SK-N-SH (cell line): ENCODE results near the gene SART1. TPM values are rescaled to one million over a fixed set of nuclear protein-coding genes. Genes with fewer than 3 reads are reported as not detected.

ENCODE experiments used
- CTCF ChIA-PET: fragments of 300-600, 350-600 bp; formaldehyde crosslinking; extraction: SDS; loops from one replicate; lab custom pipeline; 2021; lab: Yijun Ruan, JAX
- POLR2A ChIA-PET: fragments of 350-600 bp; sonication (Branson Sonifier 250); formaldehyde crosslinking; extraction: SDS; loops from one replicate; lab custom pipeline; 2020; ENCODE audit warnings: antibody characterized with exemption, inconsistent platforms; lab: Yijun Ruan, JAX
- DNase-seq: peaks from one replicate; pipeline ENCODE4 v3.0.0; 2012
- H2AFZ ChIP-seq: fragments of 200-600 bp; sonication (generic); 2 replicates; pipeline ENCODE4 v1.8.1; 2016; ENCODE audit warnings: antibody characterized with exemption, mild to moderate bottlenecking, low read depth
- H3F3A ChIP-seq: fragments of 200-600 bp; sonication (generic); replicated peaks from 2 replicates; pipeline ENCODE3; 2016; ENCODE audit warnings: antibody characterized with exemption, mild to moderate bottlenecking; ENCODE audit not compliant: insufficient read depth
- H3K27ac ChIP-seq, 2 experiments: fragments of 200-500 bp in 1 of 2; fragments of 200-600 bp in 1 of 2; sonication (Bioruptor generic) in 1 of 2; sonication (generic), shearing (Covaris generic) in 1 of 2; 2 replicates each; pipeline versions ENCODE4 v1.5.1 to v1.6.1; 2014 to 2016; ENCODE audit warnings: low read depth in 2 of 2, inconsistent platforms in 1 of 2, low read length in 1 of 2, mild to moderate bottlenecking in 1 of 2, mixed read lengths in 1 of 2
- H3K27me3 ChIP-seq: fragments of 200-600 bp; sonication (generic), shearing (Covaris generic); 2 replicates; pipeline ENCODE4 v1.6.1; 2016; ENCODE audit warnings: mixed run types; ENCODE audit not compliant: insufficient read depth
- H3K36me3 ChIP-seq, 2 experiments: fragments of 200-500 bp in 1 of 2; fragments of 200-600 bp in 1 of 2; sonication (Bioruptor generic) in 1 of 2; sonication (generic) in 1 of 2; replicated peaks in 1 of 2; 2 replicates each; pipeline versions ENCODE3 to v1.5.1; 2014 to 2016; ENCODE audit warnings: low read length in 1 of 2, mild to moderate bottlenecking in 1 of 2; ENCODE audit not compliant: insufficient read depth in 2 of 2, control insufficient read depth in 1 of 2
- H3K4me1 ChIP-seq, 2 experiments: fragments of 200-500 bp in 1 of 2; fragments of 200-600 bp in 1 of 2; sonication (Bioruptor generic) in 1 of 2; sonication (generic), shearing (Covaris generic) in 1 of 2; 2 replicates each; pipeline versions ENCODE4 v1.5.1 to v1.6.1; 2014 to 2016; ENCODE audit warnings: low read depth in 1 of 2, low read length in 1 of 2, mixed run types in 1 of 2; ENCODE audit not compliant: insufficient read depth in 2 of 2, control insufficient read depth in 1 of 2
- H3K4me2 ChIP-seq: fragments of 200-600 bp; sonication (generic), shearing (Covaris generic); 2 replicates; pipeline ENCODE4 v1.6.1; 2017; ENCODE audit warnings: mixed run types
- H3K4me3 ChIP-seq, 2 experiments: fragments of 200-500 bp in 1 of 2; fragments of 200-600 bp in 1 of 2; sonication (Bioruptor generic) in 1 of 2; sonication (generic), shearing (Covaris generic) in 1 of 2; 2 replicates each; pipeline versions ENCODE4 v1.5.1 to v1.8.1; 2014 to 2016; ENCODE audit warnings: low read depth in 2 of 2, inconsistent platforms in 1 of 2, low read length in 1 of 2, mild to moderate bottlenecking in 1 of 2, mixed read lengths in 1 of 2, moderate library complexity in 1 of 2
- H3K79me2 ChIP-seq: fragments of 200-600 bp; sonication (generic); 2 replicates; pipeline ENCODE4 v1.8.1; 2017; ENCODE audit warnings: mild to moderate bottlenecking; ENCODE audit not compliant: insufficient read depth
- H3K9ac ChIP-seq: fragments of 200-600 bp; sonication (generic); 2 replicates; pipeline ENCODE4 v1.6.1; 2017; ENCODE audit warnings: mixed run types
- H3K9me2 ChIP-seq: fragments of 200-600 bp; sonication (generic); 2 replicates; pipeline ENCODE4 v1.6.1; 2017; ENCODE audit warnings: mixed run types
- H3K9me3 ChIP-seq: fragments of 200-600 bp; sonication (generic); 2 replicates; pipeline ENCODE4 v1.6.1; 2017; ENCODE audit warnings: mixed run types, mild to moderate bottlenecking, moderate library complexity
- H4K20me1 ChIP-seq: fragments of 200-600 bp; sonication (generic); 2 replicates; pipeline ENCODE4 v1.6.1; 2017; ENCODE audit warnings: mild to moderate bottlenecking, mixed run types; ENCODE audit not compliant: insufficient read depth
- FOXJ3 ChIP-seq: sonication (generic); formaldehyde crosslinking; IDR thresholded peaks from 2 replicates; pipeline ENCODE4 v1.5.1; 2020; ENCODE audit warnings: mild to moderate bottlenecking, missing genetic modification reagents
- FOXM1 ChIP-seq: IDR thresholded peaks from 2 replicates; pipeline ENCODE4 v1.4.0; 2012; ENCODE audit warnings: low read depth, mild to moderate bottlenecking
- GABPA ChIP-seq: IDR thresholded peaks from 2 replicates; pipeline ENCODE4 v1.4.0; 2012; ENCODE audit warnings: low read depth, mild to moderate bottlenecking
- POLR2AphosphoS5 ChIP-seq: IDR thresholded peaks from 2 replicates; pipeline ENCODE4 v1.6.1; 2012; ENCODE audit warnings: low read depth, low read length
- SIN3A ChIP-seq: IDR thresholded peaks from 2 replicates; pipeline ENCODE4 v1.6.1; 2012; ENCODE audit warnings: low read depth, mild to moderate bottlenecking, low read length, moderate library complexity, borderline replicate concordance
- TAF1 ChIP-seq: IDR thresholded peaks from 2 replicates; pipeline ENCODE4 v1.6.1; 2012; ENCODE audit warnings: low read depth, mild to moderate bottlenecking, low read length, moderate library complexity, borderline replicate concordance
- TEAD4 ChIP-seq: IDR thresholded peaks from 2 replicates; pipeline ENCODE4 v1.4.0; 2012; ENCODE audit warnings: mild to moderate bottlenecking, borderline replicate concordance; ENCODE audit not compliant: insufficient read depth
- WGBS: methylation state at CpG from one replicate; pipeline ENCODE4 v1.1.6; 2017; ENCODE audit warnings: low lambda C conversion rate; 5-methylcytosine and 5-hydroxymethylcytosine counted together
- polyA plus RNA-seq, 3 experiments: library from polyadenylated mRNA; depleted of rRNA; stranded (reverse); fragments of >200 nt; gene quantifications; 2 replicates each; pipeline ENCODE4 v1.2.3, GENCODE V29; 2012
- TF ChIP-seq, protein P1 (sequence below): IDR thresholded peaks from 2 replicates; pipeline ENCODE4 v1.4.0; 2012; ENCODE audit warnings: low read depth, borderline replicate concordance
- TF ChIP-seq, protein P2 (sequence below): IDR thresholded peaks from 2 replicates; pipeline ENCODE4; 2012
- TF ChIP-seq, protein P3 (sequence below): fragments of 150-350 bp; IDR thresholded peaks from 2 replicates; pipeline ENCODE4 v1.6.1; 2017; ENCODE audit warnings: antibody characterized with exemption, low read length, low read depth, borderline replicate concordance
- TF ChIP-seq, protein P4 (sequence below): IDR thresholded peaks from 2 replicates; pipeline ENCODE4 v1.6.1; 2012; ENCODE audit warnings: mild to moderate bottlenecking, low read depth, low read length, moderate library complexity
- TF ChIP-seq, protein P5 (sequence below): fragments of 200-600 bp; sonication (generic); IDR thresholded peaks from 2 replicates; pipeline ENCODE4 v1.6.1; 2017; ENCODE audit warnings: antibody characterized with exemption, mild to moderate bottlenecking, moderate library complexity
- TF ChIP-seq, protein P6 (sequence below): IDR thresholded peaks from 2 replicates; pipeline ENCODE4 v1.4.0; 2012; ENCODE audit warnings: low read depth

Gene SART1
- polyA plus RNA-seq, 1 of the 3 experiments (the other 2 are of a cell fraction), result 73.6 TPM

DNA sequence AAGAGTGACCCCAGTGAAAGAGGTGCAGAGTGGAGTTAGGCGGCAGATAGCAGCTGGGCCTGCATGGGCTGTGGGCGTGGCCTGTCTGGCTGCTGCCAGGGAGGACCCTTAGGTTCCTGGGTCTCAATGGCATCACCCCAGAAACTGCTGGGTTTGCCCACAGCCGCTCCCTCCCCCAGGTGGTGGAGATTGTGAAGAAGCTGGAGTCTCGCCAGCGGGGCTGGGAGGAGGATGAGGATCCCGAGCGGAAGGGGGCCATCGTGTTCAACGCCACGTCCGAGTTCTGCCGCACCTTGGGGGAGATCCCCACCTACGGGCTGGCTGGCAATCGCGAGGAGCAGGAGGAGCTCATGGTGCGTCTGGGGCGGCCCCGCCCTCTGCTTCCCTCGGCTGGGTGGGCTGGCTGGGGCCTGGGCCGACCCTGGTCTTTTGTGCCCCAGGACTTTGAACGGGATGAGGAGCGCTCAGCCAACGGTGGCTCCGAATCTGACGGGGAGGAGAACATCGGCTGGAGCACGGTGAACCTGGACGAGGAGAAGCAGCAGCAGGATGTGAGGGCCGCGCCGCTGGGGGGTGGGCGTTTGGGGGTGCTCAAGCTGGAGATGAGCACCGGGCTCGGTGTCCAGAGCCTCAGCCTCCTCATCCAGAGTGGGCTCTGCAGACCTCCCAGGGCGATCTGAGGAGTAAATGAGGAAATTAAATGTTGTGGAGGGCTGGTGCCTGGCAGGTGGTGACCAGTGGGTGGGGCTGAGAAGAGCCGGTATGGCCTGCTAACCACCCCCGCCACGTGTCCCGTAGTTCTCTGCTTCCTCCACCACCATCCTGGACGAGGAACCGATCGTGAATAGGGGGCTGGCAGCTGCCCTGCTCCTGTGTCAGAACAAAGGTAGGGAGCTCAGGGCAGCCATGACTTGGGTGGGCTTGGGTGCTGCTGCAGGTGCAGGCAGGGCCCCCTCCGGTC lies 15.0 kb downstream of the SART1 start:
- CTCF ChIA-PET, result interaction anchor here (0.7 to 1.6 kb wide), 5 partner anchors 87 to 232 kb away, joined by 3 to 5 read pairs (median 3); partner anchors contain the start of gene FIBP
- Histone ChIP-seq H3K36me3 (peaks cover 14 to 45% of the 10 kb centered on the region in 2 experiments), H3F3A (peaks cover 17% of the 10 kb centered on the region)

DNA sequence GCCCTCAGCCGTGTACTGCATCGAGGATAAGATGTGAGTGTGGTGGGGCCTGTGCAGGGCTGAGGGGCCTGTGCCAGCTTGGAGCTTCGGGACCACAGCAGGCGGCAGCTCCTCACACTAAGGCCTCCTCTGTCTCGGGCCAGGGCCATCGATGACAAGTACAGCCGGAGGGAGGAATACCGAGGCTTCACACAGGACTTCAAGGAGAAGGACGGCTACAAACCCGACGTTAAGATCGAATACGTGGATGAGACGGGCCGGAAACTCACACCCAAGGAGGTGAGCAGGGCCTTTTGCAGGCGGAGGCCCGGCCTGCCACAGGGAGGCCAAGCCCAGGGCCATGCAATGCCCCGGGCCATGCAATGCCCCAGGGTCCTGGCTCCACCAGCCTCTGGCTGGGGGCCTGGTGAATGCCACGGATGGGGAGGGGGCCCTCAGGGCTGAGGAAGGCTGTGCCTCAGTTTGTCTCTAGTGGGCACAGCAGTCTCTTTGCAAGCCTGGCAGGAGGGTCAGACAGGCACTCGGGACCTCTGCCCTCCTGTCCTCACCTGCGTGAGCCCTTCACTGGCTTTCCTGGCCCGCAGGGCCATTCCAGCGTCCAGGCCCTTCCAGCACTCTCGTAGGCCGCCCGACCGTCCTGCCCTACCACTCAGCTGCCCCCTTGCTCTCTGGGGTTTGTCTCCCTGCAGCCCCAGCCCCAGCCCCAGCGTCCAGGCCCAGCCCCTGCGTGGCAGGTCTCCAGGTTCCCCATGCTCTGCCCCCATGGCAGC lies 16.3 kb downstream of the SART1 start:
- WGBS, result 97% methylated on average over 25 of the region's 29 CpGs
- Histone ChIP-seq H3F3A (peaks cover 10% of the 10 kb centered on the region), H3K9me3 (no peaks in the 10 kb centered on the region), H4K20me1 (no peaks in the 10 kb centered on the region), H3K27me3 (no peaks in the 10 kb centered on the region), H2AFZ (no peak overlapping the region), H3K4me2 (no peak overlapping the region), H3K79me2 (no peaks in the 10 kb centered on the region), H3K9ac (no peak overlapping the region), H3K4me3 (no peak overlapping the region), H3K9me2 (no peaks in the 10 kb centered on the region), H3K36me3 (peaks cover 7 to 45% of the 10 kb centered on the region in 2 experiments), H3K27ac (no peak overlapping the region), H3K4me1 (no peaks in the 10 kb centered on the region)
- CTCF ChIA-PET, result interaction anchor here (1.2 to 20.1 kb wide), 5 partner anchors 10 to 233 kb away, joined by 3 to 261 read pairs (median 4); partner anchors contain the start of genes CCDC85B, CTSW and FIBP
- TF ChIP-seq, protein P1, sequence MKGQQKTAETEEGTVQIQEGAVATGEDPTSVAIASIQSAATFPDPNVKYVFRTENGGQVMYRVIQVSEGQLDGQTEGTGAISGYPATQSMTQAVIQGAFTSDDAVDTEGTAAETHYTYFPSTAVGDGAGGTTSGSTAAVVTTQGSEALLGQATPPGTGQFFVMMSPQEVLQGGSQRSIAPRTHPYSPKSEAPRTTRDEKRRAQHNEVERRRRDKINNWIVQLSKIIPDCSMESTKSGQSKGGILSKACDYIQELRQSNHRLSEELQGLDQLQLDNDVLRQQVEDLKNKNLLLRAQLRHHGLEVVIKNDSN, result no peak
- no peak for TF ChIP-seq GABPA
- no peak for TF ChIP-seq FOXJ3 (CRISPR knock-in tag)
- TF ChIP-seq POLR2AphosphoS5, result no peak
- TF ChIP-seq, protein P2, sequence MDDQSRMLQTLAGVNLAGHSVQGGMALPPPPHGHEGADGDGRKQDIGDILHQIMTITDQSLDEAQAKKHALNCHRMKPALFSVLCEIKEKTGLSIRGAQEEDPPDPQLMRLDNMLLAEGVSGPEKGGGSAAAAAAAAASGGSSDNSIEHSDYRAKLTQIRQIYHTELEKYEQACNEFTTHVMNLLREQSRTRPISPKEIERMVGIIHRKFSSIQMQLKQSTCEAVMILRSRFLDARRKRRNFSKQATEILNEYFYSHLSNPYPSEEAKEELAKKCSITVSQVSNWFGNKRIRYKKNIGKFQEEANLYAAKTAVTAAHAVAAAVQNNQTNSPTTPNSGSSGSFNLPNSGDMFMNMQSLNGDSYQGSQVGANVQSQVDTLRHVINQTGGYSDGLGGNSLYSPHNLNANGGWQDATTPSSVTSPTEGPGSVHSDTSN, result no peak
- TF ChIP-seq, protein P3, sequence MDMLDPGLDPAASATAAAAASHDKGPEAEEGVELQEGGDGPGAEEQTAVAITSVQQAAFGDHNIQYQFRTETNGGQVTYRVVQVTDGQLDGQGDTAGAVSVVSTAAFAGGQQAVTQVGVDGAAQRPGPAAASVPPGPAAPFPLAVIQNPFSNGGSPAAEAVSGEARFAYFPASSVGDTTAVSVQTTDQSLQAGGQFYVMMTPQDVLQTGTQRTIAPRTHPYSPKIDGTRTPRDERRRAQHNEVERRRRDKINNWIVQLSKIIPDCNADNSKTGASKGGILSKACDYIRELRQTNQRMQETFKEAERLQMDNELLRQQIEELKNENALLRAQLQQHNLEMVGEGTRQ, result no peak
- TF ChIP-seq, protein P4, sequence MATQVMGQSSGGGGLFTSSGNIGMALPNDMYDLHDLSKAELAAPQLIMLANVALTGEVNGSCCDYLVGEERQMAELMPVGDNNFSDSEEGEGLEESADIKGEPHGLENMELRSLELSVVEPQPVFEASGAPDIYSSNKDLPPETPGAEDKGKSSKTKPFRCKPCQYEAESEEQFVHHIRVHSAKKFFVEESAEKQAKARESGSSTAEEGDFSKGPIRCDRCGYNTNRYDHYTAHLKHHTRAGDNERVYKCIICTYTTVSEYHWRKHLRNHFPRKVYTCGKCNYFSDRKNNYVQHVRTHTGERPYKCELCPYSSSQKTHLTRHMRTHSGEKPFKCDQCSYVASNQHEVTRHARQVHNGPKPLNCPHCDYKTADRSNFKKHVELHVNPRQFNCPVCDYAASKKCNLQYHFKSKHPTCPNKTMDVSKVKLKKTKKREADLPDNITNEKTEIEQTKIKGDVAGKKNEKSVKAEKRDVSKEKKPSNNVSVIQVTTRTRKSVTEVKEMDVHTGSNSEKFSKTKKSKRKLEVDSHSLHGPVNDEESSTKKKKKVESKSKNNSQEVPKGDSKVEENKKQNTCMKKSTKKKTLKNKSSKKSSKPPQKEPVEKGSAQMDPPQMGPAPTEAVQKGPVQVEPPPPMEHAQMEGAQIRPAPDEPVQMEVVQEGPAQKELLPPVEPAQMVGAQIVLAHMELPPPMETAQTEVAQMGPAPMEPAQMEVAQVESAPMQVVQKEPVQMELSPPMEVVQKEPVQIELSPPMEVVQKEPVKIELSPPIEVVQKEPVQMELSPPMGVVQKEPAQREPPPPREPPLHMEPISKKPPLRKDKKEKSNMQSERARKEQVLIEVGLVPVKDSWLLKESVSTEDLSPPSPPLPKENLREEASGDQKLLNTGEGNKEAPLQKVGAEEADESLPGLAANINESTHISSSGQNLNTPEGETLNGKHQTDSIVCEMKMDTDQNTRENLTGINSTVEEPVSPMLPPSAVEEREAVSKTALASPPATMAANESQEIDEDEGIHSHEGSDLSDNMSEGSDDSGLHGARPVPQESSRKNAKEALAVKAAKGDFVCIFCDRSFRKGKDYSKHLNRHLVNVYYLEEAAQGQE, result no peak
- TF ChIP-seq TEAD4, result no peak
- TF ChIP-seq TAF1, result no peak
- TF ChIP-seq, protein P5, sequence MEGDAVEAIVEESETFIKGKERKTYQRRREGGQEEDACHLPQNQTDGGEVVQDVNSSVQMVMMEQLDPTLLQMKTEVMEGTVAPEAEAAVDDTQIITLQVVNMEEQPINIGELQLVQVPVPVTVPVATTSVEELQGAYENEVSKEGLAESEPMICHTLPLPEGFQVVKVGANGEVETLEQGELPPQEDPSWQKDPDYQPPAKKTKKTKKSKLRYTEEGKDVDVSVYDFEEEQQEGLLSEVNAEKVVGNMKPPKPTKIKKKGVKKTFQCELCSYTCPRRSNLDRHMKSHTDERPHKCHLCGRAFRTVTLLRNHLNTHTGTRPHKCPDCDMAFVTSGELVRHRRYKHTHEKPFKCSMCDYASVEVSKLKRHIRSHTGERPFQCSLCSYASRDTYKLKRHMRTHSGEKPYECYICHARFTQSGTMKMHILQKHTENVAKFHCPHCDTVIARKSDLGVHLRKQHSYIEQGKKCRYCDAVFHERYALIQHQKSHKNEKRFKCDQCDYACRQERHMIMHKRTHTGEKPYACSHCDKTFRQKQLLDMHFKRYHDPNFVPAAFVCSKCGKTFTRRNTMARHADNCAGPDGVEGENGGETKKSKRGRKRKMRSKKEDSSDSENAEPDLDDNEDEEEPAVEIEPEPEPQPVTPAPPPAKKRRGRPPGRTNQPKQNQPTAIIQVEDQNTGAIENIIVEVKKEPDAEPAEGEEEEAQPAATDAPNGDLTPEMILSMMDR, result no peak
- no peak for TF ChIP-seq FOXM1
- POLR2A ChIA-PET, result no interaction called here
- DNase-seq, result peak; percentile 12

More for the DNA sequence above, 15.0 kb downstream of the SART1 start:
- POLR2A ChIA-PET, result no interaction called here
- no peak overlapping the region for H2AFZ ChIP-seq
- TF ChIP-seq POLR2AphosphoS5 (no peak), SIN3A (no peak)
- TF ChIP-seq, protein P6, sequence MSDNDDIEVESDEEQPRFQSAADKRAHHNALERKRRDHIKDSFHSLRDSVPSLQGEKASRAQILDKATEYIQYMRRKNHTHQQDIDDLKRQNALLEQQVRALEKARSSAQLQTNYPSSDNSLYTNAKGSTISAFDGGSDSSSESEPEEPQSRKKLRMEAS, result no peak
- TF ChIP-seq, all 33 proteins: peak for 0
- Histone ChIP-seq H3K27me3 (no peaks in the 10 kb centered on the region), H3K4me2 (no peak overlapping the region), H3K79me2 (no peaks in the 10 kb centered on the region), H3K4me3 (no peak overlapping the region), H3K9me2 (no peaks in the 10 kb centered on the region), H3K4me1 (no peaks in the 10 kb centered on the region), H3K27ac (no peak overlapping the region), H3K9ac (no peak overlapping the region), H4K20me1 (no peaks in the 10 kb centered on the region), H3K9me3 (no peaks in the 10 kb centered on the region)
- WGBS, result 93% methylated on average over 38 of the region's 43 CpGs
- peak; percentile 17 for DNase-seq
